Measurements from ENCODE around the gene FAM210B.

FAM210B gene

DNA sequence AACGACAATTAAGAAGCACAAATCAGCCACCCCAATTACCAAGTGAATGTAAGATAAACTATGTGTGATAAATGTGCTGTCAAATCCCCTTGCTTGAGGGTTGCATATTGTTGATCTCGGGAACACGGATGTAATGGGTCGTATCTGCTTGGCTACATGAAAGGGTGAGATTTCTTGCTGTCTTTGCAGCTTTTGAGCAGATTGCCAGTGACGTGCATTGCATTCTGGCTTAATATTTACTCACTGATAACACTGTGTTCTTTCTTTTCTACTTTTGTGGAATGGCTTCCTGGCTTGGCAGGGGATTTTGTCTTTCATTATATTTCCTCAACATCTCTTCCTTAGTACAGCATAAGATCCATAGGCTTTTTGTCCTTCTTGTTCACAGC, 10.5 kb upstream of the FAM210B start:
- H3K4me3 ChIP-seq (replicated peaks; ENCODE audit: low read depth, low read length) = no peak overlapping the region
- TF ChIP-seq, protein P1, sequence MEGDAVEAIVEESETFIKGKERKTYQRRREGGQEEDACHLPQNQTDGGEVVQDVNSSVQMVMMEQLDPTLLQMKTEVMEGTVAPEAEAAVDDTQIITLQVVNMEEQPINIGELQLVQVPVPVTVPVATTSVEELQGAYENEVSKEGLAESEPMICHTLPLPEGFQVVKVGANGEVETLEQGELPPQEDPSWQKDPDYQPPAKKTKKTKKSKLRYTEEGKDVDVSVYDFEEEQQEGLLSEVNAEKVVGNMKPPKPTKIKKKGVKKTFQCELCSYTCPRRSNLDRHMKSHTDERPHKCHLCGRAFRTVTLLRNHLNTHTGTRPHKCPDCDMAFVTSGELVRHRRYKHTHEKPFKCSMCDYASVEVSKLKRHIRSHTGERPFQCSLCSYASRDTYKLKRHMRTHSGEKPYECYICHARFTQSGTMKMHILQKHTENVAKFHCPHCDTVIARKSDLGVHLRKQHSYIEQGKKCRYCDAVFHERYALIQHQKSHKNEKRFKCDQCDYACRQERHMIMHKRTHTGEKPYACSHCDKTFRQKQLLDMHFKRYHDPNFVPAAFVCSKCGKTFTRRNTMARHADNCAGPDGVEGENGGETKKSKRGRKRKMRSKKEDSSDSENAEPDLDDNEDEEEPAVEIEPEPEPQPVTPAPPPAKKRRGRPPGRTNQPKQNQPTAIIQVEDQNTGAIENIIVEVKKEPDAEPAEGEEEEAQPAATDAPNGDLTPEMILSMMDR (IDR thresholded peaks at IDR 0.05; ENCODE audit: low read depth, low read length, missing control alignments) = no peak

DNA sequence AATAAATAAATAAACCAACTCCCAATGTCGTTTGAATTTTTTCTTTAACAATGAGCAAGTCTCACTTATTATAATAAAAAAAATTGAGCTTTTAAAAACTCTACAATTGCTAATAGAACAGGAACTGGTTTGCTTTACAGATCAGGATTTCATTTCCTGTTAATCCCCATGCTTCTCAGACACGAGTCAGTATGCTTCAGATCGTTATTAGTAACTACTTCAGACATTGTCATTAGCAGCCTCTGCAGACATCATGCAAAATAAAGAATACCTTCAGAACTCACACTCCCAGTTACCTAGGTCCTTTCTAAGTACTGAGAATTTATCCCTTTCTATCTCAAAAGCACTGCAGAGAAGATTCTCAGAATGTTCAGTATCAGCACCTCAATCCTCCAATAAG, 10.0 kb upstream of the FAM210B start:
- DNase-seq (ENCODE audit: extremely low read depth, low read depth) = no peak
- no peak overlapping the region for H3K4me3 ChIP-seq (replicated peaks; ENCODE audit: low read depth, low read length)

More for the DNA sequence above, 10.5 kb upstream of the FAM210B start:
- DNase-seq (ENCODE audit: extremely low read depth, low read depth) = no peak

DNA sequence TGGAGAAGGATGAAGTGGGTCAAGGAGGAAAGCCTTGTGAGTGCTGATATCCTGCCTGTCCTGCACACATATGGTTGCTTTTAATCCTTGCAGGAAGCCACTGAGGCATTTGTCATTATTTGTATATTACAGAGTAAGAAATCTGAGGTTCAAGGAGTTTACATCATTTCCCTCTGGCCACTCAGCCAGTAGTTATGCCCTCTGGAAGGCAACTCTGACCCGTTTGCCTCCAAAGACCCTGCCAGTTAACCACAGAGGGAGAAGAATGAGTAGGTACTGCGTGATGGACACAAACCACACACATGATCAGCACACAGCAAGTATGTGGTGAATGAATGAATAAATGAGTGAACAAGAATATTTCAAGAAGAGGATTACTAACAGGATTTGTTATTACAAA, 7.9 kb upstream of the FAM210B start:
- DNase-seq (ENCODE audit: extremely low read depth, low read depth) = no peak
- TF ChIP-seq, protein P1 (IDR thresholded peaks at IDR 0.05; ENCODE audit: low read depth, low read length, missing control alignments) = no peak

More for the DNA sequence above, 10.0 kb upstream of the FAM210B start:
- TF ChIP-seq, protein P1 (IDR thresholded peaks at IDR 0.05; ENCODE audit: low read depth, low read length, missing control alignments) = no peak

DNA sequence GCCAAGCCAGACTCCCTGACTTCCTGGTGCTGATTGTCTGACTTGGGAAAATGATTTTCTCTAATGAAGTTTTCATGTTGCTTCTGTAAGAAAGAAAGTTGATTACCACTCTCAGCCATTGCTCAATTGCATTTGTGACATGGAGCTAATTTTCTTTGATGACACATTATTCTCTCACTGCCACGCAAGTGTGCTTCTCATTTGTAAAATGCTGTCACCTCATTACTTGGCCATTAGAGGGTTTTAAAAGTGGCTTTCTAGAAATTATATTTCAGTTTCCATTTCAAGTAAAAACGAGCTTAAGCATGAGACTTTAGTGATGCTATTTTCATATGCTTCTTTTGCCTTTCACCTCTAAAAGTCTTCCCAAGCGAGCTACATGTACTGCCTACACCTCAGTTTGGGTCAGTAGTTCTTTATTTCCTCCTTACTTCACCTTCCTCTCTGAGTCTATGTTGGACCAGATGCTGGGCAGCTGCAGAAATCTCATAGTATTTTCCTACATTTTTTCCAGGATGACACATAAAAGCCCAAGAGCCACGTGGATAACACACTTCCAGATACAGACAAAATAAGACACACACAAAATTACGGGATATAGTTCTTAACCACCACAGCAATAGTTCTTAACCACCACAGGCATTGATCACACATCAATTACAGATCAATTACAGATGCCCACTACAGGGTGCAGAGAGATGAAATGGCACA, 6.3 kb upstream of the FAM210B start:
- no peak for DNase-seq (ENCODE audit: extremely low read depth, low read depth)
- TF ChIP-seq, protein P1 (IDR thresholded peaks at IDR 0.05; ENCODE audit: low read depth, low read length, missing control alignments) = no peak
- H3K4me3 ChIP-seq (replicated peaks; ENCODE audit: low read depth, low read length) = no peak overlapping the region

More for the DNA sequence above, 7.9 kb upstream of the FAM210B start:
- H3K4me3 ChIP-seq (replicated peaks; ENCODE audit: low read depth, low read length) = no peak overlapping the region

DNA sequence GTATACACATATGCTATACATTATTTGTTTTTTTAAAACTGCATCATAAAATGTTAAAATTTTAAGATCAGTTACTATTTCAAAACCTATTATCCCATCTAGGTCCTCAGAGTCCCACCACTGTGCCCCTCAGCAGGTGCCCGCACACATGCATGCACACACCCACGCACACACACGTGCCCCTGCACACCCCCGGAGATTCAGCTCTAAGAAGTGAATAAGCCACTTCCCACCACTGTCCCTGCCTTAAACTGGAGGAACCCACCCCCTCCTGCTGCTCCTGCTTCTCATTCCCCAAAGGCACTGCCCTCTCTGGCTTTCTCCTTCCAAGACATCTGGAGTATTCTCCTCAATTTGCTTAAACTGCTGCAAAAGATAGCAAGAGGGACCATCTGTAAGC, 5.4 kb upstream of the FAM210B start:
- TF ChIP-seq, protein P1 (IDR thresholded peaks at IDR 0.05; ENCODE audit: low read depth, low read length, missing control alignments) = no peak
- no peak overlapping the region for H3K4me3 ChIP-seq (replicated peaks; ENCODE audit: low read depth, low read length)
- no peak for DNase-seq (ENCODE audit: extremely low read depth, low read depth)

DNA sequence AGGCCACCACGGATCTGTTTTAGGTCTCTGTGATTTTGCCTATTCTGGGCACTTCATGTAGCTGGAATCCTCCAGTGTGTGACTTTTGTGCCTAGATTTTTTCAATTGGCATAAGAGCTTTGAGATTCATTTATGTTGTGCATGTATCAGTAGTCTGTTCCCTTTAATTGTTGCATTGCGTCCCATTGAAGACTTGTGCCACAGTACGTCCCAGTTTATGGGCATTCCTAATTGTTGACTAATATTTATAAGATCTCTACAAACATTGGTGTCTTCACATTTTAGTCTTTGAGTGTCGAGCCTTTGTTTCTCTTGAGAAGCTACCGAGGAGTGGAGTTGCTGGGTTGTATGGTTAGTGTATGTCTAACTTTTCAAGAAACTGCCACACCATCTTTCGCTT, 704 bp upstream of the FAM210B start:
- H3K4me3 ChIP-seq (replicated peaks; ENCODE audit: low read depth, low read length) = peak overlapping the region; percentile 26
- no peak for DNase-seq (ENCODE audit: extremely low read depth, low read depth)
- TF ChIP-seq, protein P1 (IDR thresholded peaks at IDR 0.05; ENCODE audit: low read depth, low read length, missing control alignments) = no peak
